H9 (cell line): ENCODE data around the gene TMPRSS9. TPM values are rescaled to one million over a fixed set of nuclear protein-coding genes. Genes with fewer than 3 reads are reported as not detected.

ENCODE experiments used
- DNase-seq: peaks from one replicate; pipeline ENCODE4 v3.0.0-alpha.2; 2017
- H2AFZ ChIP-seq: one replicate; pipeline ENCODE4 v1.6.1; 2013; ENCODE audit warnings: mild to moderate bottlenecking, low read length, control low read depth, moderate library complexity
- H2AK5ac ChIP-seq: 2 replicates; pipeline ENCODE4 v1.6.1; 2013; ENCODE audit warnings: low read length, control low read depth, mixed read lengths; ENCODE audit not compliant: insufficient read length
- H2BK120ac ChIP-seq: one replicate; pipeline ENCODE4 v1.6.1; 2013; ENCODE audit warnings: low read depth, mild to moderate bottlenecking, low read length, control low read depth, inconsistent platforms; ENCODE audit not compliant: poor library complexity, severe bottlenecking
- H2BK12ac ChIP-seq: 2 replicates; pipeline ENCODE4 v1.6.1; 2013; ENCODE audit warnings: low read length, control low read depth, mixed read lengths, low read depth; ENCODE audit not compliant: insufficient read length
- H2BK15ac ChIP-seq: 2 replicates; pipeline ENCODE4 v1.6.1; 2013; ENCODE audit warnings: low read depth, low read length, control low read depth
- H2BK20ac ChIP-seq: one replicate; pipeline ENCODE4 v1.6.1; 2013; ENCODE audit warnings: low read depth, mild to moderate bottlenecking, low read length, control low read depth, inconsistent platforms; ENCODE audit not compliant: poor library complexity, severe bottlenecking
- H2BK5ac ChIP-seq: 2 replicates; pipeline ENCODE4 v1.6.1; 2013; ENCODE audit warnings: low read length, control low read depth, mixed read lengths; ENCODE audit not compliant: insufficient read length
- H3K14ac ChIP-seq: 2 replicates; pipeline ENCODE4 v1.6.1; 2013; ENCODE audit warnings: low read length, control low read depth; ENCODE audit not compliant: insufficient read depth
- H3K18ac ChIP-seq: 2 replicates; pipeline ENCODE4 v1.6.1; 2013; ENCODE audit warnings: low read depth, mild to moderate bottlenecking, mixed read lengths, low read length, control low read depth; ENCODE audit not compliant: insufficient read length
- H3K23ac ChIP-seq: 2 replicates; pipeline ENCODE4 v1.6.1; 2013; ENCODE audit warnings: low read length, control low read depth, mixed read lengths, low read depth; ENCODE audit not compliant: insufficient read length
- H3K23me2 ChIP-seq: 2 replicates; pipeline ENCODE4 v1.6.1; 2013; ENCODE audit warnings: low read depth, mild to moderate bottlenecking, mixed read lengths, low read length, control low read depth; ENCODE audit not compliant: insufficient read length, poor library complexity, severe bottlenecking
- H3K27ac ChIP-seq: 2 replicates; pipeline ENCODE4 v1.5.1; 2013; ENCODE audit warnings: low read length, control low read depth, mixed read lengths, low read depth; ENCODE audit not compliant: insufficient read length
- H3K27me3 ChIP-seq: 2 replicates; pipeline ENCODE4 v1.6.1; 2013; ENCODE audit warnings: low read length, control low read depth, inconsistent platforms; ENCODE audit not compliant: insufficient read depth
- H3K4ac ChIP-seq: 2 replicates; pipeline ENCODE4 v1.6.1; 2013; ENCODE audit warnings: low read depth, mild to moderate bottlenecking, control low read depth, inconsistent platforms, low read length, moderate library complexity
- H3K4me1 ChIP-seq: 2 replicates; pipeline ENCODE4 v1.6.1; 2013; ENCODE audit warnings: low read length, control low read depth, inconsistent platforms; ENCODE audit not compliant: insufficient read depth
- H3K4me2 ChIP-seq: 2 replicates; pipeline ENCODE4 v1.6.1; 2013; ENCODE audit warnings: low read length, control low read depth, mixed read lengths; ENCODE audit not compliant: insufficient read length, insufficient read depth
- H3K56ac ChIP-seq: 2 replicates; pipeline ENCODE4 v1.6.1; 2013; ENCODE audit warnings: low read depth, mild to moderate bottlenecking, mixed read lengths, low read length, control low read depth; ENCODE audit not compliant: insufficient read length
- H3K79me1 ChIP-seq: 2 replicates; pipeline ENCODE4 v1.6.1; 2013; ENCODE audit warnings: low read depth, mild to moderate bottlenecking, moderate library complexity, low read length, control low read depth, inconsistent platforms; ENCODE audit not compliant: insufficient read depth, poor library complexity, severe bottlenecking
- H3K79me2 ChIP-seq: 2 replicates; pipeline ENCODE4 v1.6.1; 2013; ENCODE audit warnings: low read length, control low read depth, inconsistent platforms; ENCODE audit not compliant: insufficient read depth
- H3K9ac ChIP-seq: 2 replicates; pipeline ENCODE4 v1.6.1; 2013; ENCODE audit warnings: low read length, control low read depth, mixed read lengths; ENCODE audit not compliant: insufficient read length; ENCODE audit errors: extremely low read depth
- H3K9me3 ChIP-seq: one replicate; pipeline ENCODE4 v1.6.1; 2013; ENCODE audit warnings: low read depth, low read length, inconsistent platforms; ENCODE audit not compliant: control insufficient read depth
- H3T11ph ChIP-seq: one replicate; pipeline ENCODE4 v1.6.1; 2013; ENCODE audit warnings: mild to moderate bottlenecking, low read length, control low read depth, inconsistent platforms
- H4K20me1 ChIP-seq: one replicate; pipeline ENCODE4 v1.6.1; 2013; ENCODE audit not compliant: control insufficient read depth, insufficient read length, insufficient read depth
- H4K5ac ChIP-seq: 2 replicates; pipeline ENCODE4 v1.6.1; 2013; ENCODE audit warnings: low read depth, mild to moderate bottlenecking, mixed read lengths, low read length, control low read depth; ENCODE audit not compliant: insufficient read length
- H4K8ac ChIP-seq: replicated peaks from 2 replicates; pipeline ENCODE4 v1.6.1; 2013; ENCODE audit warnings: low read length, control low read depth, mixed read lengths, low read depth; ENCODE audit not compliant: insufficient read length
- H4K91ac ChIP-seq: 2 replicates; pipeline ENCODE4 v1.6.1; 2013; ENCODE audit warnings: low read depth, mild to moderate bottlenecking, moderate library complexity, mixed read lengths, low read length, control low read depth; ENCODE audit not compliant: insufficient read length
- H3K27ac Mint-ChIP-seq, 3 experiments: 2 replicates in 2 of 3; 3 replicates in 1 of 3; pipeline ENCODE4 v1.8.0; 2020 to 2021; ENCODE audit warnings: mixed read lengths in 3 of 3, mild to moderate bottlenecking in 1 of 3, moderate library complexity in 1 of 3
- H3K27me3 Mint-ChIP-seq: 2 replicates; pipeline ENCODE4 v1.8.0; 2021; ENCODE audit warnings: low read depth, mild to moderate bottlenecking, moderate library complexity, mixed read lengths
- H3K36me3 Mint-ChIP-seq, 3 experiments: 2 replicates in 2 of 3; 3 replicates in 1 of 3; pipeline ENCODE4 v1.8.0; 2020 to 2021; ENCODE audit warnings: low read depth in 3 of 3, mixed read lengths in 3 of 3; ENCODE audit not compliant: insufficient read depth in 1 of 3
- H3K4me1 Mint-ChIP-seq, 2 experiments: 2 replicates each; pipeline ENCODE4 v1.8.0; 2020; ENCODE audit warnings: mixed read lengths in 2 of 2
- H3K4me3 Mint-ChIP-seq, 2 experiments: 2 replicates in 1 of 2; 3 replicates in 1 of 2; pipeline ENCODE4 v1.8.0; 2020 to 2021; ENCODE audit warnings: mild to moderate bottlenecking in 2 of 2, mixed read lengths in 2 of 2, moderate library complexity in 1 of 2
- H3K9me3 Mint-ChIP-seq, 2 experiments: 2 replicates in 1 of 2; 3 replicates in 1 of 2; pipeline ENCODE4 v1.8.0; 2020; ENCODE audit warnings: mild to moderate bottlenecking in 2 of 2, mixed read lengths in 2 of 2, moderate library complexity in 1 of 2
- CTCF ChIP-seq: fragments of 200-600 bp; sonication (generic); conservative IDR thresholded peaks from 3 replicates; pipeline ENCODE4 v1.8.0; 2021; ENCODE audit warnings: antibody characterized with exemption, mild to moderate bottlenecking
- WGBS: extraction: QIAGEN DNeasy Blood & Tissue Kit; methylation state at CpG from one replicate; pipeline ENCODE4 v1.1.7; 2013; ENCODE audit warnings: missing lambda C conversion rate, low lambda C conversion rate, mixed read lengths; ENCODE audit not compliant: insufficient read length; ENCODE audit errors: extremely low coverage; 5-methylcytosine and 5-hydroxymethylcytosine counted together
- total RNA-seq: library from RNA; stranded (reverse); gene quantifications from 2 replicates; pipeline ENCODE4 v1.2.1, GENCODE V29; 2021

The TMPRSS9 gene
- total RNA-seq, 1 experiment from 2014 or later: 0.24 TPM

DNA sequence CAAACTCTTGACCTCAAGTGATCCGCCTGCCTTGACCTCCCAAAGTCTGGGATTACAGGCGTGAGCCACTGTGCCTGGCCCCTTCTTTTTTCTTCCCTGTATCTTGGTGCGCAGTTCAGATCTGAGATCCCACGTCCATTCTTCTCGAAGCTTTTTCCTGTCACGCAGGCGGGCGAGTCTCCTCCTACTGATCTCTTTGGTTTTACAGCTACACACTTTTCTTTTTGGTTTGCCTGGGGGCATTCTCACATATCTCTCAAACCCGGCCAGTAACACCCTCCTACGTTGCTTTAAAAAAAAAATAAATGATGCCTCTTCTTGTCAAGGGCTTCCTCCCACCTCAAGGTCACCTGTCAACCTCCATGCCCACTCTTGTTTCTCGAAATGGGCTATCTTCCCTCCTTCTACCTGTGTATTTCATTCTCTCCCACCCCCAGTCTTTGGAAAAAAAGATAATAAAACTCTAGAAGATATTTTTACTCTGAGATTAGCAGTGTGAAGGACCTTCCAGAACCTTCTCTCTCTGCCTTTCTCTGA is 12.1 kb downstream of the TMPRSS9 start:
- H3K79me2 ChIP-seq: no peaks in the 10 kb centered on the region
- no peak for DNase-seq
- no peak overlapping the region for H3K18ac ChIP-seq
- peaks cover 4 to 9% of the 10 kb centered on the region in 2 experiments; a peak in 2 of 4 replicates for H3K4me1 Mint-ChIP-seq
- H3K4me1 ChIP-seq: no peaks in the 10 kb centered on the region
- H2AK5ac ChIP-seq: no peak overlapping the region
- no peak overlapping the region for H4K8ac ChIP-seq
- no peak overlapping the region for H2BK5ac ChIP-seq
- no peak overlapping the region for H3K14ac ChIP-seq
- H4K20me1 ChIP-seq: no peaks in the 10 kb centered on the region
- no peaks in the 10 kb centered on the region for H3K23me2 ChIP-seq
- H3K4ac ChIP-seq: no peak overlapping the region
- no peak overlapping the region for H2AFZ ChIP-seq
- no peak overlapping the region for H2BK20ac ChIP-seq
- no peaks in the 10 kb centered on the region for H3K9me3 ChIP-seq
- peaks cover 31% of the 10 kb centered on the region for H3K27me3 Mint-ChIP-seq
- no peak overlapping the region for H3K27ac ChIP-seq
- H3K56ac ChIP-seq: no peak overlapping the region
- H3K4me3 Mint-ChIP-seq: no peak overlapping the region
- H2BK120ac ChIP-seq: no peak overlapping the region
- no peak overlapping the region for H4K5ac ChIP-seq
- no peak overlapping the region for H2BK15ac ChIP-seq
- no peak overlapping the region for H3K9ac ChIP-seq
- no peaks in the 10 kb centered on the region; a peak in 1 of 7 replicates for H3K36me3 Mint-ChIP-seq
- no CpG with 5 or more reads among the region's 11 CpGs for WGBS
- H3K9me3 Mint-ChIP-seq: peaks cover 0 to 5% of the 10 kb centered on the region in 2 experiments; a peak in 4 of 5 replicates
- no peaks in the 10 kb centered on the region for H3K79me1 ChIP-seq
- H2BK12ac ChIP-seq: no peak overlapping the region
- no peak overlapping the region for H3K23ac ChIP-seq
- H4K91ac ChIP-seq: no peak overlapping the region
- no peak overlapping the region for H3K4me2 ChIP-seq
- no peak for TF ChIP-seq CTCF
- H3K27me3 ChIP-seq: no peaks in the 10 kb centered on the region
- H3K27ac Mint-ChIP-seq: no peak overlapping the region
- H3T11ph ChIP-seq: no peak overlapping the region
